ENCODE results near the gene SLC22A15. TPM values are rescaled to one million over a fixed set of nuclear protein-coding genes. Genes with fewer than 3 reads are reported as not detected.

SLC22A15 gene
- total RNA-seq, 4 donors from 2014 or later, result 1.8 to 2.8 (median 2.3) TPM

DNA sequence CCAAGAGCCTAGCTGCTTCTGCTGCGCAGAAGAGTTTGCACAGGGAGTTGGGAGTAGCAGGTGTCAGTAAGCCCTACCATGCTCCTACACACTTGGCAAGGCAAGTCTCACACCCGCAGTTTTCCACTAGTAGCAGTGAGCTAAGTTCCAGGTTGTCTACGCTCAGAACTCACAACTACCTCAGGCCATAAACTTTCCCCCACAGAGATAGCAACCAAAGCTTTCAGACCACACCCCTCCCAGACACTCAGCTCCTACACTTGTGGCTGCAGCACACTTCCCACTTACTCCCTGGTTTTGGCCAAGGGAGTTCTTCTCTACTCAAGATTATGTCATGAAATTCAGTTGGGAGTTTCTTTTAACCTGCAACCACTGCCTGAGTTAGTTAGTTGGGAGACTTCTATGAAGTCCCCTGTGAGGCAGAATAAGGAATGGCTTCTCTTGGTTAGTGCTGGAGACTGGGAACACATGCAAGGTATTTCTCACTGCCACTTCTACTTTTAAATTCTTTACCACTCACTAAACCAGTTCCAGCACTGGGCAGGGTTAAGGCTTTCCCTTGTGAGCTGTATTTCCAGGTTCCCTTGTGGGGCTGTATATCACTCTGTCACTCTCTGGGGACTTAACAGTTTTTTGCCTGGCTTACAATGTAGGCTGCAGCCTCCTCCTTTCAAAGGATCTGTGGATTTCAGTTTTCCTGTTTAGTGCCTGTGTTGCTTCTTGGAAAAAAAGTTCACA is 116.6 kb downstream of the SLC22A15 start:
- intact Hi-C loops (cut with DNase I), result no loop called here
- H3K4me1 ChIP-seq, result no peaks in the 10 kb centered on the region
- H3K9me3 ChIP-seq, result peaks cover 0 to 51% (median 23%) of the 10 kb centered on the region in 4 donors
- TF ChIP-seq POLR2AphosphoS5 (IDR thresholded peaks at IDR 0.05), result no peak
- no peak for TF ChIP-seq POLR2A (IDR thresholded peaks at IDR 0.05; ENCODE audit: low read depth)
- DNase-seq (ENCODE audit: extremely low spot score), result no peak
- H3K27me3 ChIP-seq, result no peaks in the 10 kb centered on the region
- H3K27ac ChIP-seq (replicated peaks in 1 of 4), result no peak overlapping the region
- H3K36me3 ChIP-seq, result no peaks in the 10 kb centered on the region
- WGBS, result 49% methylated on average over 3 of the region's 3 CpGs
- H3K4me3 ChIP-seq, result no peak overlapping the region

DNA sequence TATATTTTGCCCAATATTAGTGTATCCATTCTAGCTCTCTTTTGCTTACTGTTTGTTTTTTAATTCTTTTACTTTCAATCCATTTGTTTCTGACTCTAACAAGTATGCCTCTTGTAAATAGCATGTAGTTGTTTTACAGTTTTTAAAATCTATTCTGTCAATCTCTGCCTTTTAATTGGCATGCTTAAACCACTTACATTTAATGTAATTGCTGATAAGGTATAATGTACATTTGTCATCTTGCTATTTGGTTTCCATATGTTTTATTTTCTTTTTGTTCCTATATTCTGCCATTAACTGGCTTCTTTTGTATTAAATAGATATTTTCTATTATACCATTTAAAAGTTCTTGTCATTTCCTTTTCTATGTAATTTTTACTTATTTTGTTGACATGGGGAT is 118.7 kb downstream of the SLC22A15 start:
- Histone ChIP-seq H3K27ac (replicated peaks in 1 of 4) (no peak overlapping the region), H3K36me3 (no peaks in the 10 kb centered on the region), H3K4me3 (no peak overlapping the region), H3K27me3 (no peaks in the 10 kb centered on the region), H3K9me3 (peaks cover 0 to 41% (median 13%) of the 10 kb centered on the region in 4 donors), H3K4me1 (no peaks in the 10 kb centered on the region)
- no peak for DNase-seq (ENCODE audit: extremely low spot score)
- intact Hi-C loops (cut with DNase I), result no loop called here
- TF ChIP-seq EP300 (IDR thresholded peaks at IDR 0.05) (no peak), POLR2AphosphoS5 (IDR thresholded peaks at IDR 0.05) (no peak), POLR2A (IDR thresholded peaks at IDR 0.05; ENCODE audit: low read depth) (no peak)
- TF ChIP-seq, protein P1, sequence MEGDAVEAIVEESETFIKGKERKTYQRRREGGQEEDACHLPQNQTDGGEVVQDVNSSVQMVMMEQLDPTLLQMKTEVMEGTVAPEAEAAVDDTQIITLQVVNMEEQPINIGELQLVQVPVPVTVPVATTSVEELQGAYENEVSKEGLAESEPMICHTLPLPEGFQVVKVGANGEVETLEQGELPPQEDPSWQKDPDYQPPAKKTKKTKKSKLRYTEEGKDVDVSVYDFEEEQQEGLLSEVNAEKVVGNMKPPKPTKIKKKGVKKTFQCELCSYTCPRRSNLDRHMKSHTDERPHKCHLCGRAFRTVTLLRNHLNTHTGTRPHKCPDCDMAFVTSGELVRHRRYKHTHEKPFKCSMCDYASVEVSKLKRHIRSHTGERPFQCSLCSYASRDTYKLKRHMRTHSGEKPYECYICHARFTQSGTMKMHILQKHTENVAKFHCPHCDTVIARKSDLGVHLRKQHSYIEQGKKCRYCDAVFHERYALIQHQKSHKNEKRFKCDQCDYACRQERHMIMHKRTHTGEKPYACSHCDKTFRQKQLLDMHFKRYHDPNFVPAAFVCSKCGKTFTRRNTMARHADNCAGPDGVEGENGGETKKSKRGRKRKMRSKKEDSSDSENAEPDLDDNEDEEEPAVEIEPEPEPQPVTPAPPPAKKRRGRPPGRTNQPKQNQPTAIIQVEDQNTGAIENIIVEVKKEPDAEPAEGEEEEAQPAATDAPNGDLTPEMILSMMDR (IDR thresholded peaks at IDR 0.05), result no peak

DNA sequence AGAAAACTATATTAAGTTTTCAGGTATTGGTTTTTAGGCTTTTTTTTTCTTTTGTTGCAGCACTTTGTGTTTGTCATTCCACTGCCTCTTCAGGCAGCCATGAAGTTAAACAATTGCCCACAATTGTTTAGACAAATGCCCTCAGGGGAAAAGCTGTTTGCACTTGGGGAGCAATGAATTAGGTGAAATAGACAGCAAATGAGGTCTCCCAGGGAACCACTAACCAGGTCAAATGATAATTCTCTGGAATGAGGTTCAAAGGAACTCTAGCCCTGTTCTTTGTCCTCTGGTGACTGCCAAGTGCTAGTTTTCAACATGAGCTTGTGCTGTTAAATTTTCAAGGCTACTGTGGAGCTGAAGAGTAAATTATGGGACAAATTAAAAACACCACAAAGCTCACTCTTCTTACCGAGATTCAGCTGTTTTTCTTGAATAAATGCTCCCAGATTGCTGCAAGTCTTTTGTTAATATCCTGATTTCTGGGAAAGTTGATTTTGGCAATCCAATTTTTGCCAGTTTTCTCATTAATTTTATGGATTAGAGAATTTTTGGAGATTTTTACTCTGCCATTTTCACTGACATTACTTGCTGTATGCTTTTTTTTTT is 119.8 kb downstream of the SLC22A15 start:
- DNase-seq (ENCODE audit: extremely low spot score), result no peak
- intact Hi-C loops (cut with DNase I), result no loop called here
- no peaks in the 10 kb centered on the region for H3K27me3 ChIP-seq
- no peaks in the 10 kb centered on the region for H3K36me3 ChIP-seq
- no peak overlapping the region for H3K27ac ChIP-seq (replicated peaks in 1 of 4)
- H3K9me3 ChIP-seq, result peaks cover 0 to 30% (median 11%) of the 10 kb centered on the region in 4 donors
- no peak for TF ChIP-seq POLR2A (IDR thresholded peaks at IDR 0.05; ENCODE audit: low read depth)
- TF ChIP-seq POLR2AphosphoS5 (IDR thresholded peaks at IDR 0.05), result no peak
- no peak for TF ChIP-seq EP300 (IDR thresholded peaks at IDR 0.05)
- WGBS, result 77% methylated on average over 1 of the region's 1 CpG
- no peak overlapping the region for H3K4me3 ChIP-seq
- no peaks in the 10 kb centered on the region for H3K4me1 ChIP-seq

DNA sequence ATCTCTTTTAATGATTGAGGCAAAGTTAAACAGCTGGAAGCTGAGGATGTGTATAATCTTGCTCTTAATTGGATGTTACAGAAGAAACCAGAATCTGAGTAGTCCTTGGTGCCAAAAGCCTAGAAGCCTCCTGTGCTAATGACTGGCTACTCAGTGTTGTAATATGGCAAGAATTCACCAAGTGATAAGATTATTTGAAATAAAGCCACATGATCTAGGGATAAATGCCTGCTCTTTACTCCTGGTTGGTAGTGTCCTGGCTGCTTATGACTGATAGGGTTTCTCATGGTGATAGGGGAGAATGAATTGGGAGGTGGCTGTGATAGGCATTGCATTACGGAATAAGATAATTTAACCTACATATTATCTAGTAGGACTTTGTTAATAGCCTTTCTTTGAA is 121.3 kb downstream of the SLC22A15 start:
- Histone ChIP-seq H3K4me1 (no peaks in the 10 kb centered on the region), H3K27me3 (no peaks in the 10 kb centered on the region), H3K27ac (replicated peaks in 1 of 4) (no peak overlapping the region), H3K4me3 (no peak overlapping the region), H3K36me3 (no peaks in the 10 kb centered on the region), H3K9me3 (peaks cover 0 to 25% (median 11%) of the 10 kb centered on the region in 4 donors)
- TF ChIP-seq POLR2A (IDR thresholded peaks at IDR 0.05; ENCODE audit: low read depth) (no peak), POLR2AphosphoS5 (IDR thresholded peaks at IDR 0.05) (no peak), EP300 (IDR thresholded peaks at IDR 0.05) (no peak)
- TF ChIP-seq, protein P1 (IDR thresholded peaks at IDR 0.05), result no peak
- intact Hi-C loops (cut with DNase I), result no loop called here
- WGBS, result 86% methylated on average over 1 of the region's 1 CpG
- DNase-seq (ENCODE audit: extremely low spot score), result no peak

DNA sequence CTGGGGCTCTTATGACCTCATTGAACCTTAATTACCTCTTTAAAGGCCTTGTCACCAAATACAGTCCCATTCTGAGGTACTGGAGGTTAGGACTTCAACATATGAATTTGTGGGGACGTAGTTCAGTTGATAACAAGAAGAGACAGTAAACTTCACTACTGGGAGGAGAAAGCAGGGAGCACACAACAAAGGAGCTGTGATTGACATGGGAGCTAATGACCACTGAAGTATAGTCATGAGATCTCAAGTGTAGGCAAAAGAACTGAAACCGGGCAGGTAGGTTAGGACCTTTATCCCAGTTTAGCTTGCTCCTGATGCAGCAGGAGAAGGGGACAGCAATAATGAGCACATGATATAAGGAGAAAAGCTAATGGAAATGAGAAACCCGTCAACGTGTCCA is 123.1 kb downstream of the SLC22A15 start:
- Histone ChIP-seq H3K36me3 (no peaks in the 10 kb centered on the region), H3K27me3 (no peaks in the 10 kb centered on the region), H3K4me1 (no peaks in the 10 kb centered on the region), H3K27ac (replicated peaks in 1 of 4) (no peak overlapping the region), H3K9me3 (peaks cover 0 to 25% (median 10%) of the 10 kb centered on the region in 4 donors), H3K4me3 (no peak overlapping the region)
- 93% methylated on average over 4 of the region's 4 CpGs for WGBS
- DNase-seq (ENCODE audit: extremely low spot score), result no peak
- intact Hi-C loops (cut with DNase I), result no loop called here
- TF ChIP-seq POLR2AphosphoS5 (IDR thresholded peaks at IDR 0.05), result no peak
- TF ChIP-seq POLR2A (IDR thresholded peaks at IDR 0.05; ENCODE audit: low read depth), result no peak
- no peak for TF ChIP-seq EP300 (IDR thresholded peaks at IDR 0.05)
- TF ChIP-seq, protein P1 (IDR thresholded peaks at IDR 0.05), result no peak

Data from esophagus muscularis mucosa (tissue), 4 donors.